A549 (cell line): Measurements from ENCODE around the gene AMN.

Experiments
- EHF ChIP-seq: fragments of 250-450 bp; sonication (Bioruptor Pico); IDR thresholded peaks from 2 replicates; pipeline ENCODE4 v1.5.0; 2020; ENCODE audit warnings: mild to moderate bottlenecking
- EP300 ChIP-seq, 2 experiments: fragments of >200 bp; sonication (Bioruptor Twin); formaldehyde crosslinking; IDR thresholded peaks; 2 replicates in 1 of 2; 3 replicates in 1 of 2; pipeline ENCODE4 v1.6.1; 2016 to 2017
- MAFK ChIP-seq: fragments of 450-650 bp; IDR thresholded peaks from 2 replicates; pipeline ENCODE4 v1.6.1; 2014; ENCODE audit not compliant: partially characterized antibody
- MYC ChIP-seq: IDR thresholded peaks from 2 replicates; pipeline ENCODE4 v1.6.1; 2012; ENCODE audit warnings: mild to moderate bottlenecking, inconsistent platforms, low read length, improper control_type of control experiment, borderline replicate concordance
- RFX5 ChIP-seq: fragments of 450-650 bp; IDR thresholded peaks from 2 replicates; pipeline ENCODE4 v1.7.1; 2014; ENCODE audit warnings: antibody characterized with exemption, mild to moderate bottlenecking, moderate library complexity
- SMC3 ChIP-seq: fragments of >200 bp; sonication (Bioruptor Twin); formaldehyde crosslinking; IDR thresholded peaks from 3 replicates; pipeline ENCODE4 v1.6.1; 2018; ENCODE audit warnings: inconsistent platforms
- TF ChIP-seq, protein P1 (sequence below): fragments of 200-600 bp; sonication (generic); IDR thresholded peaks from 2 replicates; pipeline ENCODE4 v1.6.1; 2016; ENCODE audit warnings: antibody characterized with exemption, mild to moderate bottlenecking, moderate library complexity
- TF ChIP-seq, protein P2 (sequence below): fragments of >200 bp; sonication (Bioruptor Twin); formaldehyde crosslinking; IDR thresholded peaks from 3 replicates; pipeline ENCODE4 v1.5.1; 2016

- TF ChIP-seq, protein P1, sequence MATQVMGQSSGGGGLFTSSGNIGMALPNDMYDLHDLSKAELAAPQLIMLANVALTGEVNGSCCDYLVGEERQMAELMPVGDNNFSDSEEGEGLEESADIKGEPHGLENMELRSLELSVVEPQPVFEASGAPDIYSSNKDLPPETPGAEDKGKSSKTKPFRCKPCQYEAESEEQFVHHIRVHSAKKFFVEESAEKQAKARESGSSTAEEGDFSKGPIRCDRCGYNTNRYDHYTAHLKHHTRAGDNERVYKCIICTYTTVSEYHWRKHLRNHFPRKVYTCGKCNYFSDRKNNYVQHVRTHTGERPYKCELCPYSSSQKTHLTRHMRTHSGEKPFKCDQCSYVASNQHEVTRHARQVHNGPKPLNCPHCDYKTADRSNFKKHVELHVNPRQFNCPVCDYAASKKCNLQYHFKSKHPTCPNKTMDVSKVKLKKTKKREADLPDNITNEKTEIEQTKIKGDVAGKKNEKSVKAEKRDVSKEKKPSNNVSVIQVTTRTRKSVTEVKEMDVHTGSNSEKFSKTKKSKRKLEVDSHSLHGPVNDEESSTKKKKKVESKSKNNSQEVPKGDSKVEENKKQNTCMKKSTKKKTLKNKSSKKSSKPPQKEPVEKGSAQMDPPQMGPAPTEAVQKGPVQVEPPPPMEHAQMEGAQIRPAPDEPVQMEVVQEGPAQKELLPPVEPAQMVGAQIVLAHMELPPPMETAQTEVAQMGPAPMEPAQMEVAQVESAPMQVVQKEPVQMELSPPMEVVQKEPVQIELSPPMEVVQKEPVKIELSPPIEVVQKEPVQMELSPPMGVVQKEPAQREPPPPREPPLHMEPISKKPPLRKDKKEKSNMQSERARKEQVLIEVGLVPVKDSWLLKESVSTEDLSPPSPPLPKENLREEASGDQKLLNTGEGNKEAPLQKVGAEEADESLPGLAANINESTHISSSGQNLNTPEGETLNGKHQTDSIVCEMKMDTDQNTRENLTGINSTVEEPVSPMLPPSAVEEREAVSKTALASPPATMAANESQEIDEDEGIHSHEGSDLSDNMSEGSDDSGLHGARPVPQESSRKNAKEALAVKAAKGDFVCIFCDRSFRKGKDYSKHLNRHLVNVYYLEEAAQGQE = no peak
- no peak for TF ChIP-seq SMC3
- TF ChIP-seq, protein P2, sequence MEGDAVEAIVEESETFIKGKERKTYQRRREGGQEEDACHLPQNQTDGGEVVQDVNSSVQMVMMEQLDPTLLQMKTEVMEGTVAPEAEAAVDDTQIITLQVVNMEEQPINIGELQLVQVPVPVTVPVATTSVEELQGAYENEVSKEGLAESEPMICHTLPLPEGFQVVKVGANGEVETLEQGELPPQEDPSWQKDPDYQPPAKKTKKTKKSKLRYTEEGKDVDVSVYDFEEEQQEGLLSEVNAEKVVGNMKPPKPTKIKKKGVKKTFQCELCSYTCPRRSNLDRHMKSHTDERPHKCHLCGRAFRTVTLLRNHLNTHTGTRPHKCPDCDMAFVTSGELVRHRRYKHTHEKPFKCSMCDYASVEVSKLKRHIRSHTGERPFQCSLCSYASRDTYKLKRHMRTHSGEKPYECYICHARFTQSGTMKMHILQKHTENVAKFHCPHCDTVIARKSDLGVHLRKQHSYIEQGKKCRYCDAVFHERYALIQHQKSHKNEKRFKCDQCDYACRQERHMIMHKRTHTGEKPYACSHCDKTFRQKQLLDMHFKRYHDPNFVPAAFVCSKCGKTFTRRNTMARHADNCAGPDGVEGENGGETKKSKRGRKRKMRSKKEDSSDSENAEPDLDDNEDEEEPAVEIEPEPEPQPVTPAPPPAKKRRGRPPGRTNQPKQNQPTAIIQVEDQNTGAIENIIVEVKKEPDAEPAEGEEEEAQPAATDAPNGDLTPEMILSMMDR = no peak
- TF ChIP-seq RFX5 = no peak
- TF ChIP-seq MYC = no peak
- no peak for TF ChIP-seq MAFK
- TF ChIP-seq EHF = no peak
- TF ChIP-seq EP300 (IDR thresholded peaks at IDR 0.05) = no peak
Observed at GRCh38 chr14:102970496-102970895, 48.0 kb downstream of the AMN start.
